Fibroblast of pulmonary artery (primary cell): ENCODE data around the gene ASB8.
"Not testable (repeated sequence)": the region's sequence is repeated elsewhere in the genome, so short reads cannot be mapped to it uniquely, and the experiment has no call there.

Experiments
- DNase-seq: peaks from one replicate; pipeline ENCODE4 v3.0.0-alpha.2; 2010; ENCODE audit warnings: low read depth
- H3K4me3 ChIP-seq: replicated peaks from 2 replicates; pipeline ENCODE4 v1.5.1; 2011; ENCODE audit warnings: low read depth, mild to moderate bottlenecking, control low read depth, low read length, moderate library complexity
- TF ChIP-seq, protein P1 (sequence below): IDR thresholded peaks from 2 replicates; pipeline ENCODE4 v1.5.1; 2011; ENCODE audit warnings: mild to moderate bottlenecking, control low read depth, low read length, inconsistent platforms; ENCODE audit errors: missing control alignments

The ASB8 gene

DNA sequence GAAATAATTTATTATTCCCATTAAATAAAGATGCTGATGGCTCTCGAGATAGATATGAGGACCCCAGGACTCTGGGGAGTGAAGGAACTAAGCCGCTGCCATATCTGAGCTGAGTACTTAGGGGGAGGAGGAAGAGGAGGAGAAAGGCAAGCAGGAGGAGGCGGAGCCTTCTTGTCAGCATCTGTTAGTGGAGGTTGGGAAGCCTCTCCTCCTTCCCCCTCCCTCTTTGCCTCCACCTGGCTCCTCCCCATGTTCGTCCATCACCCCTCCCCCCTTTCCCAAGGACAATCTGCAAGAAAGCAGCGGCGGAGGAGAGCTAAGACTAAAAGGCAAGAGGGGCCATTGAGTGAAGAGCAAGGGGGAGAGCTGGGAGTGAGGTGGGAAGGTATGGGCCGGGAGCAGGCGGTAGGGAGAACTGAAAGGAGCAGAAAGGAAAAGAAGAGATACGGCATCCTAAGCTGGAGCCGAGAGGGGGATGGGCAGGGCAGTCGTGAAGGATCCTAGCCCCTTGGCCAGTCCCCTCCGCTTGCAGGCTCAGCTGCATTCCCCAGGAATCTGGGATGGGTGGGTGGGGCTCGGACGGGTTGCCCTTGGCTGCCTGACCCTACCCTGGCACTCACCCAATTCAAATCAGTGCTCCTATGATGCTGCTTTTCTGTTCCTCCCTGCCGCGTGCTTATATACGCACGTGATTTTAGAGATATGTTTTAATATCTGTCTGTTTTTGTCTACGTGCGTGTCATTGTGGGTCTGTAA lies 38.1 kb downstream of the ASB8 start, which contains the start of gene PFKM:
TSS of gene PFKM (plus strand) at position 287 of the 756 bp plus-strand sequence. CDS start 3,411 bp downstream, outside the sequence.
- peak within 1 kb of the TSS; percentile 71 for H3K4me3 ChIP-seq
- DNase-seq = peak; percentile 94
- TF ChIP-seq, protein P1, sequence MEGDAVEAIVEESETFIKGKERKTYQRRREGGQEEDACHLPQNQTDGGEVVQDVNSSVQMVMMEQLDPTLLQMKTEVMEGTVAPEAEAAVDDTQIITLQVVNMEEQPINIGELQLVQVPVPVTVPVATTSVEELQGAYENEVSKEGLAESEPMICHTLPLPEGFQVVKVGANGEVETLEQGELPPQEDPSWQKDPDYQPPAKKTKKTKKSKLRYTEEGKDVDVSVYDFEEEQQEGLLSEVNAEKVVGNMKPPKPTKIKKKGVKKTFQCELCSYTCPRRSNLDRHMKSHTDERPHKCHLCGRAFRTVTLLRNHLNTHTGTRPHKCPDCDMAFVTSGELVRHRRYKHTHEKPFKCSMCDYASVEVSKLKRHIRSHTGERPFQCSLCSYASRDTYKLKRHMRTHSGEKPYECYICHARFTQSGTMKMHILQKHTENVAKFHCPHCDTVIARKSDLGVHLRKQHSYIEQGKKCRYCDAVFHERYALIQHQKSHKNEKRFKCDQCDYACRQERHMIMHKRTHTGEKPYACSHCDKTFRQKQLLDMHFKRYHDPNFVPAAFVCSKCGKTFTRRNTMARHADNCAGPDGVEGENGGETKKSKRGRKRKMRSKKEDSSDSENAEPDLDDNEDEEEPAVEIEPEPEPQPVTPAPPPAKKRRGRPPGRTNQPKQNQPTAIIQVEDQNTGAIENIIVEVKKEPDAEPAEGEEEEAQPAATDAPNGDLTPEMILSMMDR = no peak

- H3K4me3 ChIP-seq = peak overlapping the region; percentile 71
- TF ChIP-seq, protein P1 = no peak
Measured at GRCh38 chr12:48118284-48118871, 38.9 kb downstream of the ASB8 start.

DNA sequence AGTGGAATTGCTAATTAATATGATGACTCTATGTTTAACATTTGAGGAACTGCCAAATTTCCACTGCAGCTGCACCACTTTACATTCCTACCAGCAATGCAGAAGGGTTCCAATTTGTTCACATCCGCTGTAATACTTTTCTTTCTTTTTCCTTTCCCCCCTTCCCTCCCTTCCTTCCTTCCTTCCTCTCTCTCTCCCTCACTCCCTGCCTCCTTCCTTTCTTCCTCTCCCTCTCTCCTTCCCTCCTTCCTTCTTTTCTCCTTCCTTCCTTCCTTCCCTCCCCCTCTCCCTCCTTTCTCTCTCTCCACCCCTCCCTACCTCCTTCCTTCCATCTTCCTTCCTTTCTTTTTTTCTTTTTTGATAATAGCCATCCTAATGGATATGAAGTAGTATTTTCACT lies 41.4 kb downstream of the ASB8 start:
- no peak for DNase-seq
- TF ChIP-seq, protein P1 = no peak
- H3K4me3 ChIP-seq = no peak overlapping the region

More at GRCh38 chr12:48118284-48118871, 38.9 kb downstream of the ASB8 start:
- no peak for DNase-seq

DNA sequence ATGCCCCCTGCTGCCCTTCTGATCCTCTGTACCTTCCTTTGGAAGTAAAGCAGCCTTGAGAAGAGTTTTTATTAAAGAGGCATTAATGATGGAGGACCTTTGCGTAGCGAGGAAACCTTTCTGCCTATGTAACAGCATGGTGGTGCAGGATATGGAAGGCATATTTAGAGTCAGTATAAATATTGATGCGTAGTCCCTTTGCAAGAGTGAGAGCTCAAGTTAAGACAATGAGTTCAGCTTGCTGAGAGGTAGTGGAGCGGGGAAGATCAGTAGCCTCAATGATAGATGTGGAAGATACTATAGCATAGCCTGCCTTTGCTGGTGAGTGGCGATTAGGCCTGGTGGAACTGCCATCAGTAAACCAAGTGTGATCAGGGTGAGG lies 46.0 kb downstream of the ASB8 start:
- H3K4me3 ChIP-seq, DNase-seq: not testable (repeated sequence)

GRCh38 chr12:48110691-48111311 lies 46.5 kb downstream of the ASB8 start:
- TF ChIP-seq, protein P1 = no peak
- H3K4me3 ChIP-seq = no peak overlapping the region
- no peak for DNase-seq

DNA sequence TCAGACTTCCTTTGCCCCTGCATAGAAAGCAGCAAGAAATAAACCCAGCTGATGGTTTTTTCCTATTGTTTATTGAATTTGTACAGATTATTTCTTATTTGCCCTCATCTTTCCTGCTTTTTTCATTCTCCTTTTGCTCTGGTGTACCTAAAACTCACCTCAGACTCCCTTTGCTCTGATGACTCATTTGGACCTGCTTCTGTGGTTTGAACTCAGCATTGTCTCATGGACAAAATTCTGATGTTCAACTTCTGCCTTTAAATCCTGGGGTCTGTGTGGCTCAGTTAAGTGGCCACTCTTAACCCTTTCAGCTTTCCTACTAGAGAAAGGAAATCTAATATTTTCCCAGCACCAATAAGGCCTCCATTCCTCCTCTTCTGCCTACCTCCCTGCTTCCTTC lies 47.9 kb downstream of the ASB8 start:
- DNase-seq = no peak
- TF ChIP-seq, protein P1 = no peak
- no peak overlapping the region for H3K4me3 ChIP-seq
